GM12801 (cell line): ENCODE results near the gene ZNF175.

Experiments used
- TF ChIP-seq, protein P1 (sequence below): IDR thresholded peaks from one replicate; pipeline ENCODE4 v1.5.1; 2011; ENCODE audit warnings: control low read depth; ENCODE audit not compliant: insufficient read length; ENCODE audit errors: extremely low read depth

Gene ZNF175

DNA sequence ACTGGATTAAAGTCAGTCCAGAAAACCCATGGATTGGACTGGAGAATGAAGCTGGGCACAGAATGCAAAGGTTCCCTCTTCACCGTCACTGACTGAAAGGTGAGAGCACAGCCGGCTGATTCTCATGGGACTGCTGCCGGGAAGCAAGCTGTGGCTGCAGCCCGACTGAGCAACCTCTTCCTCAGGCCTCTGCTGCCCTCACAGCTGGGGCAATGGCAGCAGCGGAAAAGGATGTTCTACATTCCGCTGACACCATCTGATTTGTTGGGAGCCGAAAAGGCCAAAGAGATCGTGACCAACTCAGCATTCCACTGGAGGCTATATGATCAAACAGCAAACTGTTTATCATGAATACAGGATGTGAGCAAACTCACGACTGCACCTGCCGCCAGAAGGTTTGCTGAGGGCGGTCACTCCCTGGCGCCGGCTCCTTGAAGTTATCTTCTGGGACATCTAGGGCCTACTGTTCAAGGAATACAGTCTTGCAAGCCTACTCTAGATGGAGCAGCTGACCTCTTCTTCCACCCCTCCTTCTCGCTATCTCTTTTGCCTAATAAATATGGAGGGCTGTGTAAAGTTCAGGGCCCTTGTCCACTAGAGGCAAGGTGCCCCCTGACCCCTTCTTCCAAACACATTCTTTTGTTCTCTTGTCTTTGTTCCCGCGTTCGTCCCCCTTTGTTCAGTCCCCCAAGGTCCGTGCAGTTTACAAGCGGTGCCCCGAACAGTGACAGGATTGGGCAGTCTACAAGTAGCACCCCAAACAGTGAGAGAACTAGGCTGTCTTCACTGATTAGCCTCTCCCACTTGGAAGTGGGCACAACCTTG lies 20.0 kb upstream of the ZNF175 start:
- TF ChIP-seq, protein P1, sequence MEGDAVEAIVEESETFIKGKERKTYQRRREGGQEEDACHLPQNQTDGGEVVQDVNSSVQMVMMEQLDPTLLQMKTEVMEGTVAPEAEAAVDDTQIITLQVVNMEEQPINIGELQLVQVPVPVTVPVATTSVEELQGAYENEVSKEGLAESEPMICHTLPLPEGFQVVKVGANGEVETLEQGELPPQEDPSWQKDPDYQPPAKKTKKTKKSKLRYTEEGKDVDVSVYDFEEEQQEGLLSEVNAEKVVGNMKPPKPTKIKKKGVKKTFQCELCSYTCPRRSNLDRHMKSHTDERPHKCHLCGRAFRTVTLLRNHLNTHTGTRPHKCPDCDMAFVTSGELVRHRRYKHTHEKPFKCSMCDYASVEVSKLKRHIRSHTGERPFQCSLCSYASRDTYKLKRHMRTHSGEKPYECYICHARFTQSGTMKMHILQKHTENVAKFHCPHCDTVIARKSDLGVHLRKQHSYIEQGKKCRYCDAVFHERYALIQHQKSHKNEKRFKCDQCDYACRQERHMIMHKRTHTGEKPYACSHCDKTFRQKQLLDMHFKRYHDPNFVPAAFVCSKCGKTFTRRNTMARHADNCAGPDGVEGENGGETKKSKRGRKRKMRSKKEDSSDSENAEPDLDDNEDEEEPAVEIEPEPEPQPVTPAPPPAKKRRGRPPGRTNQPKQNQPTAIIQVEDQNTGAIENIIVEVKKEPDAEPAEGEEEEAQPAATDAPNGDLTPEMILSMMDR: no peak

DNA sequence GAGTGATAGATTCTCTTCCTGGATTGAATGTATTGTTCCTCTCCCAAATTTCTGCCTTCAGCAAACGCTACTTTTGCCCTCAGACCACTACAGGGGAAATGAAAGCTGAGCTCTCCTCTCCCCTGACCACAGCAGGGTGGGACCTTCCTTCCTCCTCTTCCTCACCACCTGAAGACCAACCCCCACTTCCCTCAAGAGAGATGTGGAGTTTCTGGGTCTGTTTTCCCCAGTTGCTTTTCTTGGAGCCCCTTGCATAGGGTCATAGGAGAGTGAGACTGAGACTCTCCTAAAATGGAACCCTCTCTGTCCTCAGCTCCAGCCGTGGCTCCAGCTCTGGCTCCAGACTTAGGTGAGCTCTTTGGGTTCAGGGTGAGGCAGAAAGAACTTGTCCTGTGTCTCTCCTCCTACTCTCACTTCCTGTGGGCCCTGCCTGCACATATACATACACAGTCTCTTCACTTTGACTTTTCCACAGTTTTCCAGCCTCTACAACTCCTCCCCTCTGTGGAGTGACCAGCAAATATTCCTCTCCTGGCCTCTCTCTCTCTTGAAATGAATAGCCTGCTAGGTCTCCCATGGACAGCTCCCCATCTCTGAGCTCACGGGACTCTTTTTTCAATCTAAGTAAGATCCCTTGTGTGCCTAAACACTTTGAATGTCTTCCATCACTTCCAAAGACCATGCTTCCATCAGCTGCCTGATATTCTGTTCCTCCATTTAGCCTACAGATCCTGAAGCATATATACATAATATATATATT lies 19.2 kb upstream of the ZNF175 start:
- TF ChIP-seq, protein P1: no peak

DNA sequence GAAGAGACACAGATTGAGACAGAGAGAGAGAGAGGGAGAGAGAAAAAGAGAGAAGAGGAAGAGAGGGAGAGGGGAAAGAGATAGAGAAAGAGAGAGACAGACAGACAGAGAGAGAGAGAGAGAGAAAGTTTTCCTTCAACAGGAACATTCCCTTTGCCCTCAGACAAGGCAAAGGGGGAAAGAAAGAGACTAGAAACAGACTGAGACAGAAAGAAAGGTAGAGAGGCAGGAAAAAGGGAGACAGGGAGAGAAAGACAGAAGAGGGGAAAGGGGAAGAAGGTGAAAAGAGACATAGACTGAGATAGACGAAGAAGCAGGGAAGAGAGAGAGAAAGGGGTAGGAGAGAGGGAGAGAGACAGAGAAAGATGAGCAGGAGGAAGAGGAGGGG lies 18.5 kb upstream of the ZNF175 start:
- TF ChIP-seq, protein P1: no peak

DNA sequence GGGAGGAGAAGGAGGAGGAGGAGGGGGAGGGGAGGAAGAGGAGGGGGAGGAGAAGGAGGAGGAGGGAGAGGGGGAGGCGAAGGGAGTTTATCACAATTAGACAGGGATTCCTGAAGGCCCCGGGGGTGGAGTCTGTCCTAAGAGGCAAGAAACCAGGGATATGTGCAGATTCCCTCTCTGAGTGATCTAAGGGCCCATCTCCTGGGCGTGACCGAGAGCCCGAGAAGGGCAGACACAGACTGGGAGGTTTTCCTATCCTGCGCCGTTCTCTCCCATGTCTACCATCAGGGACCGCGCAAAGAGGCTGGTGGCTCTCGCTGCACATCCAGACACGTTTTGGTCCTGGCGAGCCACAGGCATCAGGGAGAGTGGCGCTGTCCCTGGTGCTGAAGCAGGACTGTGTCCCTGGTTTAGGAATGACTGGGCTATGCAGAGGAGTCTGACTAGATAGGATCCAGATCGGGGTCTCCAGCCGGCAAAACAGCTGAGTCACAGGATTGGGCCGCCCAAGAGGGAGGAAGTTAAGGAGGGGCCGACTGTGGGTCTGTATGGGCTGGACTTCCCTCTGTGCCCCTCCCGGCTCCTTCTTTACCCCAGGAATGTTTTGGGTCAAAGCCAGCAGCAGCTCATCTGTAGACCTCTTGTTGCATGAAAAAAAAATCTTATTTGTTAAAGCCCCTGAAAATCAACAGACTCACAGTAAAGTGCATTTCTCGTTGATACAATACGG lies 17.9 kb upstream of the ZNF175 start:
- TF ChIP-seq, protein P1: no peak

DNA sequence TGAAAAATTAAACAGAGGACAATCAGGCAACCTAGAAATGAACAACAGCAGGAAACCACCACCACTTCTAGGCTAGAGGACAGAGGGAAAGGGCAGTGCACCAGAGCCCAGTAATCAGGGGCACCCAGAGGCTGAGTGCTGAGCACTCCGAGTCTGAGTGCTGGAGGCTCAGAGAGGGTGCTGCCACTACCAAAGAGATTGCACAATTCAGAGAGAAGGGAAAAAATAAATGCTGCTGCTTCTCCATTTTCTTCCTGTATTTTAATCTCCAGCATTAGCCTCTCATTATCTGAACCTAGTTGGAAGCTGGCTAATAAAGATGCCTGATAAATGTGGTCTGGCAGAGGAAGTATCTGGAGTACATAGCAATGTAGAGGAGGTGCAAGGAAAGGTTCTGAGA lies 11.8 kb upstream of the ZNF175 start:
- TF ChIP-seq, protein P1: no peak

DNA sequence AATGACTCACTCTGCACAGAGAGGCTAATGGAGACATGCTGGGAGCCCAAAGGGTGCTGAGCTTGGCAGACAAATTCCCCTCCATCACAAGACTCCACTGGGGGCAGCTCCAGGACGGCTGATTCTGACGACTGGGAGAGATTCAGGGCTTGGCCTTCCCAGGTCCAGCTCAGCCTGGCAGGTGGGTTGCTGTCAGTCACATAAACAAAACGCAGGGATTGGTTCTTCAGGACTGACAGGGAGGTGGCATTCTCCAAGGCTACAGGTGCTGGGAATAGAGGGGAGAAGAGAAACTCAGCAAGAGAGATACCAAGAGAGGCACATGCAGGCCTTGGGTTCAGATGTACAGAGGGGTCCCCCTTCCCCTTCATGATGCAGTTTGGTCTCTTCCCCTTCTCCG lies 10.7 kb upstream of the ZNF175 start:
- TF ChIP-seq, protein P1: no peak

DNA sequence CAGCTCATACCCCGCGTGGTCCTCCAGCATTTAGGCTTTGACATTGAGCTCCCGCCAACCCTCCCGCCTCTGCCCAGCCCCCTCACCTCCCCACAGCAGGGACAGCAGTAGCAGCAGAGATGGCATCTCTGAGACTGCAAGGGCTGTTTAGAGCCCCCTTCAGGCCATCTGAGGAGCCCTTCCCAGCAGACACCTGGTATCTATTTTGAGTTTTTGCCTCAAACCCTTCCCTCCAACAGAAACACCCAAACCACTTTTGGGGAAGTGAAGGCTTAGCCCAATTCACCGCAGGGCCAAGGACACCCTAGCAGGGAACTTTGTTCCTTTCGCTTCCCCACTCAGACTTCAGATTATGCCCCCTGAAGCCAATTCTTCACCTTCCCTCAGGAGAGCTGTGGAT lies 6.3 kb upstream of the ZNF175 start:
- TF ChIP-seq, protein P1: no peak
